ENCODE measurements around the gene ITGAV. TPM values are rescaled to one million over a fixed set of nuclear protein-coding genes. Genes with fewer than 3 reads are reported as not detected.

Gene ITGAV
- total RNA-seq, 4 donors from 2014 or later: 98.4 to 117 (median 105) TPM

DNA sequence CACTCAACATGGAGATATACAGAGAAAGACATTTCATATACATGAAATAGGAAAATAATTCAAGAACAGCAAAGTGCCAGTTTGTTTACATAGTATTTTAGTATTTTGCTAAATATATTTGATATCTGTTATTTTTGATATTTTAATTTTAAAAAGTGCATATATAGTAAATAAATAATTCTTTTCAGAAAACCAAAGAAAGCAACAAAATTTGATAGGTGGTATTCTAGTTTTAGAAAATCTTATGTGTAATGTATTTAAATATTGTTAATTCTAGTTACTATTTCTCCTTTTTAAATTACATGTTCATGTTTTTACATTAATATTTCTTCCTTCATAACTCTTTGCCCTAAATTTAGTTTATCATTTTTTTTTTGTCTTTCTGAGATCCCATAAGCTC is 69.5 kb downstream of the ITGAV start:
- no peaks in the 10 kb centered on the region for H3K9me3 ChIP-seq
- TF ChIP-seq POLR2AphosphoS5 (IDR thresholded peaks at IDR 0.05) (no peak), EP300 (IDR thresholded peaks at IDR 0.05) (no peak), CTCF (IDR thresholded peaks at IDR 0.05) (no peak), POLR2A (IDR thresholded peaks at IDR 0.05; ENCODE audit: low read depth) (no peak)
- no peaks in the 10 kb centered on the region for H3K4me1 ChIP-seq
- no peak overlapping the region for H3K4me3 ChIP-seq
- H3K27ac ChIP-seq (replicated peaks in 1 of 4): no peak overlapping the region
- DNase-seq (ENCODE audit: extremely low spot score): no peak
- no peaks in the 10 kb centered on the region for H3K27me3 ChIP-seq
- intact Hi-C loops (cut with DNase I): no loop called here
- H3K36me3 ChIP-seq: peaks cover 8 to 74% (median 57%) of the 10 kb centered on the region in 4 donors

DNA sequence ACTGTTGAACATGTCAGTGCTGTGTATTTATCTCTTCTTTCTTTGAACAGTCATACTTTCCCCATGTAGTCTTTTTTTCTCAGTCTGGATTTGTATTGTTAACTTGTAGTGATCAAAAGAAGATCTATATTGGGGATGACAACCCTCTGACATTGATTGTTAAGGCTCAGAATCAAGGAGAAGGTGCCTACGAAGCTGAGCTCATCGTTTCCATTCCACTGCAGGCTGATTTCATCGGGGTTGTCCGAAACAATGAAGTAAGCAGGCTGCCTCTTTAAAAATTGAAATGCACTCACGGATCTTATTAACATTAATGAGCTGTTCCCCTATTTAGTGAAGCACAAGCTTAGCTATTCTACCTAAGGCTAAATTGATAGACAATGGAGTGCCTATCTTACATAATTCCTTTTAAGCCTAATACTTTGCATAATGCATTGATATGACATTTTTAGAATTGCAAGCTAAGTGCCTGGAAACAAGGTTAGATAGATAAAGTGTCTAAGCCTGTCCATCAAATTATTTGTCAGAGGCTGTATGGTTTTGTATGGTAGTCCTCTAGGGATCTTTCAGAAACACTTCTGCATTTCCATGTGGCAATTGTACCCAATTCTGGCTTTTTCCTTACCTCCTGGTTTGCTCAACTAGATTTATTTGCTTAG is 74.7 kb downstream of the ITGAV start:
- Histone ChIP-seq H3K36me3 (peaks cover 34 to 89% (median 62%) of the 10 kb centered on the region in 4 donors), H3K27ac (replicated peaks in 1 of 4) (no peak overlapping the region), H3K4me3 (no peak overlapping the region), H3K4me1 (no peaks in the 10 kb centered on the region), H3K9me3 (no peaks in the 10 kb centered on the region), H3K27me3 (no peaks in the 10 kb centered on the region)
- no peak for TF ChIP-seq CTCF (IDR thresholded peaks at IDR 0.05)
- TF ChIP-seq POLR2AphosphoS5 (IDR thresholded peaks at IDR 0.05): no peak
- no peak for TF ChIP-seq POLR2A (IDR thresholded peaks at IDR 0.05; ENCODE audit: low read depth)
- no peak for TF ChIP-seq EP300 (IDR thresholded peaks at IDR 0.05)
- no peak for DNase-seq (ENCODE audit: extremely low spot score)
- intact Hi-C loops (cut with DNase I): no loop called here
- WGBS: 89% methylated on average over 5 of the region's 5 CpGs

DNA sequence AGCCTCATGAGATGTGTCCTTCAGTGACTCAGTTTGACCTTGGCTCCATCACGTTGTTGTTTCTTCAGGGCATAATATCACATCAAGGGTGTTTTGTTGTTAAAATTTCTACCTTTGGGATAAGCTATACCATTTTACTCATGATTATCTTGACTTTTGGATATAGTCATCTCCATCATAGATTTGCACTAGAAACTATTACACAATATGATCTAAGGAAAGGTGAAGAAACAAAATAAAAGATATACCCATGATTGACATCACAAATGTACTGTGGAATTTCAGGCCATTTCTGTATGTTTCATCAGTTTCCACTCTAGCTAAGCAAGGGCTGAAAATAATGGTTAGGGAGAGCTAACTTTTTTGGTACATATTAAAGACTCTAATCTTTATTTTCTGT is 79.3 kb downstream of the ITGAV start:
- Histone ChIP-seq H3K4me3 (no peak overlapping the region), H3K4me1 (no peaks in the 10 kb centered on the region), H3K27me3 (no peaks in the 10 kb centered on the region), H3K36me3 (peaks cover 75 to 100% (median 89%) of the 10 kb centered on the region in 4 donors), H3K9me3 (peaks cover 0 to 17% (median 10%) of the 10 kb centered on the region in 4 donors), H3K27ac (replicated peaks in 1 of 4) (no peak overlapping the region)
- WGBS: 89% methylated on average over 1 of the region's 1 CpG
- intact Hi-C loops (cut with DNase I): no loop called here
- no peak for DNase-seq (ENCODE audit: extremely low spot score)
- TF ChIP-seq EP300 (IDR thresholded peaks at IDR 0.05) (no peak), CTCF (IDR thresholded peaks at IDR 0.05) (no peak), POLR2A (IDR thresholded peaks at IDR 0.05; ENCODE audit: low read depth) (no peak)

DNA sequence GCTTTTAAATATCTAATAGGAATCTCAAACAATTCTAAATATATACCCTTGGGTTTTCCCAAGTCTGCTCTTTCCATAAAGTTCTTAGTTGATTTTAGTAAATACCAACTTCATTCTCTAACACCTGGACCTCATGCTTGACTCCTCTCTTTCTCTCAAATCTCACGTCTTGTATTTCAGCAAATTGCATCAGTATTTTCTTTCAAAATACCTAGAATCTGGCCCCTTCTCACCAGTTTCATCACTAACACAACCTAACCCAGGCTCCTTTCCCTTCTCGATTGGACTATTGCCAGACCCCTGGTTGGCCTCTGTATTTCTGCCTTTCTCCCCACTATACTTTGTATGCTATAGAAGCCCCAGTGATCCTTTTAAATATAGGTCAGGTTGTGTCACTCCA is 81.0 kb downstream of the ITGAV start:
- no peaks in the 10 kb centered on the region for H3K27me3 ChIP-seq
- H3K27ac ChIP-seq (replicated peaks in 1 of 4): no peak overlapping the region
- no peak for DNase-seq (ENCODE audit: extremely low spot score)
- no peak overlapping the region for H3K4me3 ChIP-seq
- no peaks in the 10 kb centered on the region for H3K4me1 ChIP-seq
- peaks cover 0 to 17% (median 10%) of the 10 kb centered on the region in 4 donors for H3K9me3 ChIP-seq
- TF ChIP-seq POLR2AphosphoS5 (IDR thresholded peaks at IDR 0.05): no peak
- no peak for TF ChIP-seq EP300 (IDR thresholded peaks at IDR 0.05)
- no peak for TF ChIP-seq CTCF (IDR thresholded peaks at IDR 0.05)
- no peak for TF ChIP-seq POLR2A (IDR thresholded peaks at IDR 0.05; ENCODE audit: low read depth)
- peaks cover 66 to 98% (median 81%) of the 10 kb centered on the region in 4 donors for H3K36me3 ChIP-seq
- intact Hi-C loops (cut with DNase I): no loop called here
- 90% methylated on average over 2 of the region's 2 CpGs for WGBS

- H3K4me3 ChIP-seq: no peak overlapping the region
- 50% methylated on average over 1 of the region's 1 CpG for WGBS
- H3K27ac ChIP-seq (replicated peaks in 1 of 4): no peak overlapping the region
- peaks cover 0 to 17% (median 10%) of the 10 kb centered on the region in 4 donors for H3K9me3 ChIP-seq
- intact Hi-C loops (cut with DNase I): no loop called here
- no peaks in the 10 kb centered on the region for H3K4me1 ChIP-seq
- DNase-seq (ENCODE audit: extremely low spot score): no peak
- TF ChIP-seq POLR2A (IDR thresholded peaks at IDR 0.05; ENCODE audit: low read depth) (no peak), EP300 (IDR thresholded peaks at IDR 0.05) (no peak)
- peaks cover 46 to 98% (median 73%) of the 10 kb centered on the region in 4 donors for H3K36me3 ChIP-seq
- H3K27me3 ChIP-seq: no peaks in the 10 kb centered on the region
These were observed 85.5 kb downstream of the ITGAV start for GRCh38 chr2:186675380-186675779.

Measured in esophagus muscularis mucosa (tissue), 4 donors.